ENCODE data around the gene PCDHGB3.
"Not testable (repeated sequence)": the region's sequence is repeated elsewhere in the genome, so short reads cannot be mapped to it uniquely, and the experiment has no call there.

Gene PCDHGB3

GRCh38 chr5:141343242-141343952, 26.6 kb upstream of the PCDHGB3 start, which contains the start of gene PCDHGA3:
TSS of gene PCDHGA3 (plus strand) at chr5:141343829. CDS start at chr5:141344034, 205 bp downstream.
- Histone ChIP-seq H3K36me3 (ENCODE audit: control insufficient read depth in 1 of 2, insufficient read depth in 2 of 2, low read length in 2 of 2) (no peaks in the 10 kb centered on the region), H3K4me1 (ENCODE audit: control insufficient read depth in 1 of 2, insufficient read depth in 2 of 2, low read length in 2 of 2) (no peaks in the 10 kb centered on the region), H3K27ac (ENCODE audit: low read depth, low read length) (no peak within 1 kb of the TSS), H3K9ac (ENCODE audit: low read depth in 1 of 2, low read length in 2 of 2) (no peak within 1 kb of the TSS), H3K4me3 (ENCODE audit: low read depth in 1 of 2, low read length in 2 of 2) (peak within 1 kb of the TSS in 1 of 2 donors; percentile 10), H3K9me3 (ENCODE audit: control insufficient read depth in 1 of 2, low read length in 2 of 2) (peaks cover 29 to 46% of the 10 kb centered on the region in 2 donors), H3K27me3 (ENCODE audit: control insufficient read depth in 1 of 2, insufficient read depth in 2 of 2, low read length in 2 of 2) (no peaks in the 10 kb centered on the region)

DNA sequence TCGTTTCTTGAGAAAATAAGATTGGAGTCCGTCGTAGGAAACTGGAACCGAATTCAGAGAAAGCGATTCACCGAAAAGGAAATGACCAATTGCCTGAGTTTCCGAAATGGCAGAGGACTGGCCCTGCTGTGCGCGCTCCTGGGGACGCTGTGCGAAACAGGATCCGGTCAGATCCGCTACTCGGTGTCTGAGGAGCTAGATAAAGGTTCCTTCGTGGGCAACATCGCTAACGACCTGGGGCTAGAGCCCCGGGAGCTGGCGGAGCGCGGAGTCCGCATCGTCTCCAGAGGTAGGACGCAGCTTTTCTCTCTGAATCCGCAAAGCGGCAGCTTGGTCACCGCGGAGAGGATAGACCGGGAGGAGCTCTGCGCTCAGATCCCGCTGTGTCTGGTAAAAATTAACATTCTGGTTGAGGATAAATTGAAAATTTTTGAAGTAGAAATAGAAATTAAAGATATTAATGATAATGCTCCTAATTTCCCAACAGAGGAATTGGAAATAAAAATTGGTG, 26.0 kb upstream of the PCDHGB3 start:
- H3K9me3 ChIP-seq (ENCODE audit: control insufficient read depth in 1 of 2, low read length in 2 of 2) = peaks cover 24 to 41% of the 10 kb centered on the region in 2 donors
- peak overlapping the region in 1 of 2 donors; percentile 10 for H3K4me3 ChIP-seq (ENCODE audit: low read depth in 1 of 2, low read length in 2 of 2)
- no peaks in the 10 kb centered on the region for H3K36me3 ChIP-seq (ENCODE audit: control insufficient read depth in 1 of 2, insufficient read depth in 2 of 2, low read length in 2 of 2)
- no peak overlapping the region for H3K27ac ChIP-seq (ENCODE audit: low read depth, low read length)
- H3K9ac ChIP-seq (ENCODE audit: low read depth in 1 of 2, low read length in 2 of 2) = no peak overlapping the region
- no peaks in the 10 kb centered on the region for H3K27me3 ChIP-seq (ENCODE audit: control insufficient read depth in 1 of 2, insufficient read depth in 2 of 2, low read length in 2 of 2)
- no peaks in the 10 kb centered on the region for H3K4me1 ChIP-seq (ENCODE audit: control insufficient read depth in 1 of 2, insufficient read depth in 2 of 2, low read length in 2 of 2)

DNA sequence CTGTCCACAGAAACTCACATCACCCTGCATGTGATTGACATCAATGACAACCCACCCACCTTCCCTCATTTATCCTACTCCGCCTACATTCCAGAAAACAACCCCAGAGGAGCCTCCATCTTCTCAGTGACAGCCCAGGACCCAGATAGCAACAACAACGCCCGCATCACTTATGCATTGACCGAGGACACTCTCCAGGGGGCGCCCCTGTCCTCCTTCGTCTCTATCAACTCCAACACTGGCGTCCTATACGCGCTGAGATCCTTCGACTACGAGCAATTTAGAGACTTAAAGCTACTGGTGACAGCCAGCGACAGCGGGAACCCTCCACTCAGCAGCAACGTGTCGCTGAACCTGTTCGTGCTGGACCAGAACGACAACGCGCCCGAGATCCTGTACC, 24.7 kb upstream of the PCDHGB3 start:
- H3K9ac ChIP-seq (ENCODE audit: low read depth in 1 of 2, low read length in 2 of 2) = no peak overlapping the region
- no peaks in the 10 kb centered on the region for H3K4me1 ChIP-seq (ENCODE audit: control insufficient read depth in 1 of 2, insufficient read depth in 2 of 2, low read length in 2 of 2)
- H3K4me3 ChIP-seq (ENCODE audit: low read depth in 1 of 2, low read length in 2 of 2) = no peak overlapping the region
- H3K36me3 ChIP-seq (ENCODE audit: control insufficient read depth in 1 of 2, insufficient read depth in 2 of 2, low read length in 2 of 2) = no peaks in the 10 kb centered on the region
- H3K9me3 ChIP-seq (ENCODE audit: control insufficient read depth in 1 of 2, low read length in 2 of 2) = peaks cover 12 to 29% of the 10 kb centered on the region in 2 donors
- no peak overlapping the region for H3K27ac ChIP-seq (ENCODE audit: low read depth, low read length)
- H3K27me3 ChIP-seq (ENCODE audit: control insufficient read depth in 1 of 2, insufficient read depth in 2 of 2, low read length in 2 of 2) = no peaks in the 10 kb centered on the region

GRCh38 chr5:141346017-141346416, 24.0 kb upstream of the PCDHGB3 start:
- not testable (repeated sequence) for H3K4me1 ChIP-seq (ENCODE audit: control insufficient read depth in 1 of 2, insufficient read depth in 2 of 2, low read length in 2 of 2); H3K4me3 ChIP-seq (ENCODE audit: low read depth in 1 of 2, low read length in 2 of 2); H3K36me3 ChIP-seq (ENCODE audit: control insufficient read depth in 1 of 2, insufficient read depth in 2 of 2, low read length in 2 of 2); H3K27ac ChIP-seq (ENCODE audit: low read depth, low read length); H3K9ac ChIP-seq (ENCODE audit: low read depth in 1 of 2, low read length in 2 of 2); H3K27me3 ChIP-seq (ENCODE audit: control insufficient read depth in 1 of 2, insufficient read depth in 2 of 2, low read length in 2 of 2)
- peaks cover 12 to 27% of the 10 kb centered on the region in 2 donors for H3K9me3 ChIP-seq (ENCODE audit: control insufficient read depth in 1 of 2, low read length in 2 of 2)

DNA sequence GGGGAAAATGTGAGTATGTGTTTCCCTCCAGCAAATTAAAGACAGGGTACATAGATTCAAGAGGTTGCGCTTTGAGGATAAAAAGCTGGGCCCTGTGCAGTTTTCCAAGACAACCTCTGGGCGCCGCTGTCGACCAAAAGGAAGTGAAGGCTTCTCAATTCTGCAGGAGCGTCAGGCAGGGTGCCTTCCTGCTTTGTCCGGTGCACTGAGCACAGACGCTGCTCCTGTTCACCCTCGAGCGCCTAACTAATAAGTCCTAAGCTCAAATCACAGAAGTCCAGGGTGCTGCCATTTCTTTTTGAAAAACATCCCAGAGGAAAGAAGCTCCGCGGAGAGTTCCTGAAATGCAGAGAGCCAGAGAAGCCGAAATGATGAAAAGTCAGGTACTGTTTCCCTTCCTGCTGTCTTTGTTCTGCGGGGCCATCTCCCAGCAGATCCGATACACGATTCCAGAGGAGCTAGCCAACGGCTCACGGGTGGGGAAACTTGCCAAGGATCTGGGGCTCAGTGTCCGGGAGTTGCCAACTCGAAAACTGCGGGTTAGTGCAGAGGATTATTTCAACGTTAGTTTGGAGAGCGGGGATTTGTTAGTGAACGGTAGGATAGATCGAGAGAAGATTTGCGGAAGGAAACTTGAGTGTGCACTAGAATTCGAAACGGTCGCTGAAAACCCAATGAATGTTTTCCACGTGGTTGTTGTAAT, 20.0 kb upstream of the PCDHGB3 start, which contains the start of gene PCDHGB1:
Gene PCDHGB1, plus strand, starts transcription at position 183 of the 703 bp plus-strand sequence. Its CDS starts 162 bp downstream, at position 345.
- no peaks in the 10 kb centered on the region for H3K27me3 ChIP-seq (ENCODE audit: control insufficient read depth in 1 of 2, insufficient read depth in 2 of 2, low read length in 2 of 2)
- H3K9ac ChIP-seq (ENCODE audit: low read depth in 1 of 2, low read length in 2 of 2) = no peak within 1 kb of the TSS
- no peak within 1 kb of the TSS for H3K4me3 ChIP-seq (ENCODE audit: low read depth in 1 of 2, low read length in 2 of 2)
- no peaks in the 10 kb centered on the region for H3K36me3 ChIP-seq (ENCODE audit: control insufficient read depth in 1 of 2, insufficient read depth in 2 of 2, low read length in 2 of 2)
- H3K27ac ChIP-seq (ENCODE audit: low read depth, low read length) = no peak within 1 kb of the TSS
- peaks cover 12 to 14% of the 10 kb centered on the region in 2 donors for H3K9me3 ChIP-seq (ENCODE audit: control insufficient read depth in 1 of 2, low read length in 2 of 2)
- no peaks in the 10 kb centered on the region for H3K4me1 ChIP-seq (ENCODE audit: control insufficient read depth in 1 of 2, insufficient read depth in 2 of 2, low read length in 2 of 2)

DNA sequence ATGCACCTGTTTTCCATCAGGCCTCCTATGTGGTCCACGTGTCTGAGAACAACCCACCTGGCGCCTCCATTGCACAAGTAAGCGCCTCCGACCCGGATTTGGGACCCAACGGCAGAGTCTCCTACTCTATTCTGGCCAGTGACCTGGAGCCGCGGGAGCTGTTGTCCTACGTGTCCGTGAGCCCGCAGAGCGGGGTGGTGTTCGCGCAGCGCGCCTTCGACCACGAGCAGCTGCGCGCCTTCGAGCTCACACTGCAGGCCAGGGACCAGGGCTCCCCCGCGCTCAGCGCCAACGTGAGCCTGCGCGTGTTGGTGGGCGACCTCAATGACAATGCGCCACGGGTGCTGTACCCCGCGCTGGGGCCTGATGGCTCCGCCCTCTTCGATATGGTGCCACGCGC, 18.5 kb upstream of the PCDHGB3 start:
- Histone ChIP-seq H3K27me3 (ENCODE audit: control insufficient read depth in 1 of 2, insufficient read depth in 2 of 2, low read length in 2 of 2) (no peaks in the 10 kb centered on the region), H3K9ac (ENCODE audit: low read depth in 1 of 2, low read length in 2 of 2) (no peak overlapping the region), H3K36me3 (ENCODE audit: control insufficient read depth in 1 of 2, insufficient read depth in 2 of 2, low read length in 2 of 2) (no peaks in the 10 kb centered on the region), H3K4me3 (ENCODE audit: low read depth in 1 of 2, low read length in 2 of 2) (peak overlapping the region in 1 of 2 donors; percentile 29), H3K27ac (ENCODE audit: low read depth, low read length) (no peak overlapping the region), H3K4me1 (ENCODE audit: control insufficient read depth in 1 of 2, insufficient read depth in 2 of 2, low read length in 2 of 2) (no peaks in the 10 kb centered on the region), H3K9me3 (ENCODE audit: control insufficient read depth in 1 of 2, low read length in 2 of 2) (peaks cover 18 to 20% of the 10 kb centered on the region in 2 donors)

- H3K27ac ChIP-seq (ENCODE audit: low read depth, low read length) = no peak within 1 kb of the TSS
- peaks cover 25 to 28% of the 10 kb centered on the region in 2 donors for H3K9me3 ChIP-seq (ENCODE audit: control insufficient read depth in 1 of 2, low read length in 2 of 2)
- H3K27me3 ChIP-seq (ENCODE audit: control insufficient read depth in 1 of 2, insufficient read depth in 2 of 2, low read length in 2 of 2) = no peaks in the 10 kb centered on the region
- H3K4me1 ChIP-seq (ENCODE audit: control insufficient read depth in 1 of 2, insufficient read depth in 2 of 2, low read length in 2 of 2) = no peaks in the 10 kb centered on the region
- H3K4me3 ChIP-seq (ENCODE audit: low read depth in 1 of 2, low read length in 2 of 2) = peak within 1 kb of the TSS in 1 of 2 donors; percentile 13
- no peak within 1 kb of the TSS for H3K9ac ChIP-seq (ENCODE audit: low read depth in 1 of 2, low read length in 2 of 2)
- no peaks in the 10 kb centered on the region for H3K36me3 ChIP-seq (ENCODE audit: control insufficient read depth in 1 of 2, insufficient read depth in 2 of 2, low read length in 2 of 2)
Measured at GRCh38 chr5:141354900-141355469, 15.1 kb upstream of the PCDHGB3 start, which contains the start of gene PCDHGA4. TSS of gene PCDHGA4 (plus strand) at chr5:141355021. CDS start at chr5:141355108, 87 bp downstream.

DNA sequence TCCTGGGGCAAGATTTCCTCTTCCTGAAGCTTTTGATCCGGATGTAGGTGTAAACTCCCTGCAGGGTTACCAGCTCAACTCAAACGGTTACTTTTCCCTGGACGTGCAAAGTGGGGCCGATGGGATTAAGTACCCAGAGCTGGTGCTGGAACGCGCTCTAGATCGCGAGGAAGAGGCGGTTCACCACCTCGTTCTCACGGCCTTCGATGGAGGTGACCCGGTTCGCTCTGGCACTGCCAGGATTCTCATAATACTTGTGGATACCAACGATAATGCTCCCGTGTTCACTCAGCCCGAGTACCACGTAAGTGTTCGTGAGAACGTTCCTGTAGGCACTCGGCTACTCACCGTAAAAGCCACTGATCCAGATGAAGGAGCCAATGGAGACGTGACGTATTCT, 14.4 kb upstream of the PCDHGB3 start:
- no peaks in the 10 kb centered on the region for H3K4me1 ChIP-seq (ENCODE audit: control insufficient read depth in 1 of 2, insufficient read depth in 2 of 2, low read length in 2 of 2)
- H3K9me3 ChIP-seq (ENCODE audit: control insufficient read depth in 1 of 2, low read length in 2 of 2) = peaks cover 31% of the 10 kb centered on the region in 2 donors
- no peak overlapping the region for H3K4me3 ChIP-seq (ENCODE audit: low read depth in 1 of 2, low read length in 2 of 2)

DNA sequence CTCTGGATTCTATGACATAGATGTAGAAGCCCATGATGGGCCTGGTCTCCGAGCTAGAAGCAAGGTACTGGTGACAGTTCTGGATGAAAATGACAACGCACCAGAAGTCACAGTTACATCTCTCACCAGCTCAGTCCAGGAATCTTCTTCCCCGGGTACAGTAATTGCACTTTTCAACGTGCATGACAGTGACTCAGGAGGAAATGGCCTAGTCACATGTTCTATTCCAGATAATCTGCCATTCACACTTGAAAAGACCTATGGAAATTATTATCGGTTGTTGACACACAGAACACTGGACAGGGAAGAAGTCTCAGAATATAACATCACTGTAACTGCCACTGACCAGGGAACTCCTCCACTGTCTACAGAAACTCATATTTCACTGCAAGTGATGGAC, 13.9 kb upstream of the PCDHGB3 start:
- Histone ChIP-seq H3K4me1 (ENCODE audit: control insufficient read depth in 1 of 2, insufficient read depth in 2 of 2, low read length in 2 of 2) (no peaks in the 10 kb centered on the region), H3K9me3 (ENCODE audit: control insufficient read depth in 1 of 2, low read length in 2 of 2) (peaks cover 31 to 34% of the 10 kb centered on the region in 2 donors), H3K4me3 (ENCODE audit: low read depth in 1 of 2, low read length in 2 of 2) (no peak overlapping the region)

More for the DNA sequence above, 14.4 kb upstream of the PCDHGB3 start:
- H3K9ac ChIP-seq (ENCODE audit: low read depth in 1 of 2, low read length in 2 of 2) = no peak overlapping the region
- H3K36me3 ChIP-seq (ENCODE audit: control insufficient read depth in 1 of 2, insufficient read depth in 2 of 2, low read length in 2 of 2) = no peaks in the 10 kb centered on the region
- no peak overlapping the region for H3K27ac ChIP-seq (ENCODE audit: low read depth, low read length)
- H3K27me3 ChIP-seq (ENCODE audit: control insufficient read depth in 1 of 2, insufficient read depth in 2 of 2, low read length in 2 of 2) = no peaks in the 10 kb centered on the region

DNA sequence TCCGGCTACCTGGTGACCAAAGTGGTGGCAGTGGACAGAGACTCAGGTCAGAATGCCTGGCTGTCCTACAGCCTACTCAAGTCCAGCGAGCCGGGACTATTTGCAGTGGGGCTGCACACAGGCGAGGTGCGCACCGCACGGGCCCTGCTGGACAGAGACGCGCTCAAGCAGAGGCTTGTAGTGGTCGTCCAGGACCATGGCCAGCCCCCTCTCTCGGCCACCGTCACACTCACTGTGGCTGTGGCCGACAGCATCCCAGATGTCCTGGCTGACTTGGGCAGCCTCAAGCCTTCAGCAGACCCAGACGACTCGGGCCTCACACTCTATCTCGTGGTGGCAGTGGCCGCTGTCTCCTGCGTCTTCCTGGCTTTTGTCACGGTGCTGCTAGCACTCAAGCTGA, 13.1 kb upstream of the PCDHGB3 start:
- peak overlapping the region in 1 of 2 donors; percentile 20 for H3K4me3 ChIP-seq (ENCODE audit: low read depth in 1 of 2, low read length in 2 of 2)
- H3K4me1 ChIP-seq (ENCODE audit: control insufficient read depth in 1 of 2, insufficient read depth in 2 of 2, low read length in 2 of 2) = no peaks in the 10 kb centered on the region
- H3K27me3 ChIP-seq (ENCODE audit: control insufficient read depth in 1 of 2, insufficient read depth in 2 of 2, low read length in 2 of 2) = no peaks in the 10 kb centered on the region
- no peaks in the 10 kb centered on the region for H3K36me3 ChIP-seq (ENCODE audit: control insufficient read depth in 1 of 2, insufficient read depth in 2 of 2, low read length in 2 of 2)
- no peak overlapping the region for H3K9ac ChIP-seq (ENCODE audit: low read depth in 1 of 2, low read length in 2 of 2)
- H3K9me3 ChIP-seq (ENCODE audit: control insufficient read depth in 1 of 2, low read length in 2 of 2) = peaks cover 33 to 34% of the 10 kb centered on the region in 2 donors
- H3K27ac ChIP-seq (ENCODE audit: low read depth, low read length) = no peak overlapping the region

More for the DNA sequence above, 13.9 kb upstream of the PCDHGB3 start:
- H3K9ac ChIP-seq (ENCODE audit: low read depth in 1 of 2, low read length in 2 of 2) = no peak overlapping the region
- no peak overlapping the region for H3K27ac ChIP-seq (ENCODE audit: low read depth, low read length)
- H3K27me3 ChIP-seq (ENCODE audit: control insufficient read depth in 1 of 2, insufficient read depth in 2 of 2, low read length in 2 of 2) = no peaks in the 10 kb centered on the region
- no peaks in the 10 kb centered on the region for H3K36me3 ChIP-seq (ENCODE audit: control insufficient read depth in 1 of 2, insufficient read depth in 2 of 2, low read length in 2 of 2)

Measured in duodenal mucosa (tissue), 2 donors.